Stimulated activated CD4-positive, alpha-beta T cell treated with anti-CD3 and anti-CD28 coated beads, Interleukin-15, amount 100 ng/mL, for 48 hours (primary cell): Measurements from ENCODE around the gene DENND2A.
"Not testable (repeated sequence)": the region's sequence is repeated elsewhere in the genome, so short reads cannot be mapped to it uniquely, and the experiment has no call there.

ENCODE experiments used
- DNase-seq, 2 donors: peaks; one replicate each; pipeline ENCODE4 v3.0.0-alpha.2; 2020; ENCODE audit warnings: low read depth in 2 of 2

DENND2A gene, protein sequence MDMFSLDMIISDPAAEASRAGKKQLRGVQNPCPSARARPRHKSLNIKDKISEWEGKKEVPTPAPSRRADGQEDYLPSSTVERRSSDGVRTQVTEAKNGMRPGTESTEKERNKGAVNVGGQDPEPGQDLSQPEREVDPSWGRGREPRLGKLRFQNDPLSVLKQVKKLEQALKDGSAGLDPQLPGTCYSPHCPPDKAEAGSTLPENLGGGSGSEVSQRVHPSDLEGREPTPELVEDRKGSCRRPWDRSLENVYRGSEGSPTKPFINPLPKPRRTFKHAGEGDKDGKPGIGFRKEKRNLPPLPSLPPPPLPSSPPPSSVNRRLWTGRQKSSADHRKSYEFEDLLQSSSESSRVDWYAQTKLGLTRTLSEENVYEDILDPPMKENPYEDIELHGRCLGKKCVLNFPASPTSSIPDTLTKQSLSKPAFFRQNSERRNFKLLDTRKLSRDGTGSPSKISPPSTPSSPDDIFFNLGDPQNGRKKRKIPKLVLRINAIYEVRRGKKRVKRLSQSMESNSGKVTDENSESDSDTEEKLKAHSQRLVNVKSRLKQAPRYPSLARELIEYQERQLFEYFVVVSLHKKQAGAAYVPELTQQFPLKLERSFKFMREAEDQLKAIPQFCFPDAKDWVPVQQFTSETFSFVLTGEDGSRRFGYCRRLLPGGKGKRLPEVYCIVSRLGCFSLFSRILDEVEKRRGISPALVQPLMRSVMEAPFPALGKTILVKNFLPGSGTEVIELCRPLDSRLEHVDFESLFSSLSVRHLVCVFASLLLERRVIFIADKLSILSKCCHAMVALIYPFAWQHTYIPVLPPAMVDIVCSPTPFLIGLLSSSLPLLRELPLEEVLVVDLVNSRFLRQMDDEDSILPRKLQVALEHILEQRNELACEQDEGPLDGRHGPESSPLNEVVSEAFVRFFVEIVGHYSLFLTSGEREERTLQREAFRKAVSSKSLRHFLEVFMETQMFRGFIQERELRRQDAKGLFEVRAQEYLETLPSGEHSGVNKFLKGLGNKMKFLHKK

DNA sequence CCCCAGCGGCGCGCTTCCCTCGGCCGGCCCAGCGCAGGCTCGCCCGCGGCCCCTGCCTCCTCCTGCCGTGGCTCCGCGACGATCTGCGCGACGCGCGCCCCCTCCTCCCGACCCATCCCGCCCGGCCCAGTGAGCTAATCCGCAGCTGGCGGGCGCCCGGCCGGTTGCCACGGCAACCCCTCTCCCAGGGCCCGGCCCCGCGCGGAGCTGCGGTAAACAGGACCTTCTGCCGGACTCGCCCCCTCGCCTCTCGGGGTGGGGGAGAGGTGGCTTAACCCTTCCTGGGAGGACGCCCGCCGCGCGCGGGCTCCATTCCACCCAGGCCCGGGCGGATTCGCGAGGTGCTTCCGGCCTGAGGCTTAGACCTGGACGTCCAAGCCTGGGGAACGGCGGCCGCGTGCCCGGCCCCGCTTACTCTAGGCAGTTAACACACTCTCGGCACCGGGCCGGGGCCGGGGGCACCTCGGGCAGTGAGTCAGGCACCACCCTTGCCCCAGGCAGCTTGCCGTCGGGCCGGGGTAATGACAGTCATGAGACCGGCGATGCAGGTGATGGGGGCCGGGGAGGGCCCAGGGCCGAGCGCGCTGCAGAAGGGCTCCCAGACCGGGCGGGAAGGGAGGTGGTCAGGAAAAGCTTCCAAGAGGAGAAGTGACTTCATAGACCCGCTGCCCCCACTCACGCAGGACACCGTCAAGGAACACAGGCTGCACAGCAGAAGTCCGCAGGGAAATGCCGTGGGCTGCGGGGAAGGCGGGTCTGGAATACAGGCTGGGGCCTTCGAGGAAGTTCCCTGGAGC is at the start of gene DENND2A:
DENND2A (minus strand) TSS at position 87 of the 797 bp plus-strand sequence. CDS start 38,416 bp downstream, outside the sequence.
- no peak for DNase-seq

DNA sequence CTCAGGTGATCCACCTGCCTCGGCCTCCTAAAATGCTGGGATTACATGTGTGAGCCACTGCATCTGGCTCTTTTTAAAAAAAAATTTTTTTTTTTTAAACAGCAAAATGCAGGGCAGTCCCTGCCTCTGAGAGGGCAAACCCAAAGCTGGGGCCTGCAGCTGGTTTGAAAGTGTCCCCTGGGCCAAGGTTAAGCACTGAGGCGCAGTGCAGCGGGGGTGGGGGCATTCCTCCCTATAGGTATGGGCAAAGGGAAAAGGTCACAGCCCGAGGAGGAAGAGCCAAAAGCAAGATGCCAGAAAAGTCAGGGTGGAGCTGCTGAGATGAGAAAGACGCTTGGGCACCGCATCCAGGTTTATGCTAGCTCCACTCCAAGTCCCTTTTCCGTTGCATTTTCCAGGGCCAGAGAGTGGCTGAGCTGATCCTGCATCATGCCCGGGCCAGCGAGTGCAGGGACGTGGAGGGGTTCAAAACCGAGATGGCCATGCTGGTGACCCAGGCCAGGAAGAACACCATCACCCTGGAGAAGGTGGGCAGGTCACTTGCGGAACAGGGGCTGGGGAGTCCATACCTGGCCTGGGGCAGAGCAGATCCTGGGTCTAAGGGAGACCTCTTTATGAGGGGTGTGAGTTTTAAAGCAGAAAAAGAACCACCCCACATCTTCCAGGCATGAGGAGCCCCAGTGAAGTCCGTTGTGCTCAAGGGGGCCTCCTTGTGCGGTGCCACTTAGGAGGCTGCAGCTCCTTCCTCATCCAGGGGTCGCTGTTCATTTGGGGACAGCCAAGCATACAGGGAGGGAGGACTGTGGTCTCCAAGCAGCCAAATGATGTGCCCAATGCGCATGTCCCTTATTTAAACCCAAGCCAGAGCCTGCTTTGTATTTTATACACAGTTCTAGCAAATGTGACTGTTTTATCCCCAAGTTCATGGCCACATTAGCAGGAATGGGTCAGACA is 48.9 kb upstream of the DENND2A start:
- no peak for DNase-seq

DNA sequence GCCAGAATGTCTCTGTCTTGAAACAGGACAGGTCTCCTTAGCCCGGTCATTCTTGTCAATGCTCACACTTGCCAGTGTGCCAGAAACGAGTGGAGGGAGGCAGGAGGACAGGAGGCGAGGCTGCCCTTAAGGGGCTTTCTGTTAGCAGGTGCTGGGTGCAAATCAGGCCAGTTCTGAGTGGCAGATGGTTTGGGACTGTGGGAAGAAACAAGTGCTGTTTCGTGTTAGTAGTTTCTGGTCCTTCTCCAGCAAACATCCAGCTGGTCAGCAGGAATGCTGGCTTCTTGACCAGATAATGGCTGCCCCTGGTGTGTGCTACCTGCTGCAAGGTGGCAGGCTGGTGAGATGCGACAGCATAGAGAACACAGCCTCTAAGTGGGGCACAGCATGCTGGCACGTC is 47.7 kb upstream of the DENND2A start:
- no peak for DNase-seq

DNA sequence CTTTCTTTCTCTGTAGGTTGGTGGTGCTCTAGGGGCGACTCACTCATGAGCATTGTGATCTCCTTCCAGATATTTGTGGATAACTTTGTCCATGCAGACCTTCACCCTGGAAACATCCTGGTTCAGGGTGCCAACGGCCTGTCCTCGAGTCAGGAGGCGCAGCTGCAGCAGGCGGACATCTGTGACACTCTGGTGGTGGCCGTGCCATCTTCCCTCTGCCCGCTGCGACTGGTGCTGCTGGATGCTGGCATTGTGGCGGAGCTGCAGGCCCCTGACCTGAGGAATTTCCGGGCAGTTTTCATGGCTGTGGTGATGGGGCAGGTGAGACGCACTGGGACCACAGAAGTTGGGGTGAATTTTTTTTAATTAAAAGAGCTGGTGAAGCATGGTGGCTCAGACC is 46.3 kb upstream of the DENND2A start:
- no peak for DNase-seq

DNA sequence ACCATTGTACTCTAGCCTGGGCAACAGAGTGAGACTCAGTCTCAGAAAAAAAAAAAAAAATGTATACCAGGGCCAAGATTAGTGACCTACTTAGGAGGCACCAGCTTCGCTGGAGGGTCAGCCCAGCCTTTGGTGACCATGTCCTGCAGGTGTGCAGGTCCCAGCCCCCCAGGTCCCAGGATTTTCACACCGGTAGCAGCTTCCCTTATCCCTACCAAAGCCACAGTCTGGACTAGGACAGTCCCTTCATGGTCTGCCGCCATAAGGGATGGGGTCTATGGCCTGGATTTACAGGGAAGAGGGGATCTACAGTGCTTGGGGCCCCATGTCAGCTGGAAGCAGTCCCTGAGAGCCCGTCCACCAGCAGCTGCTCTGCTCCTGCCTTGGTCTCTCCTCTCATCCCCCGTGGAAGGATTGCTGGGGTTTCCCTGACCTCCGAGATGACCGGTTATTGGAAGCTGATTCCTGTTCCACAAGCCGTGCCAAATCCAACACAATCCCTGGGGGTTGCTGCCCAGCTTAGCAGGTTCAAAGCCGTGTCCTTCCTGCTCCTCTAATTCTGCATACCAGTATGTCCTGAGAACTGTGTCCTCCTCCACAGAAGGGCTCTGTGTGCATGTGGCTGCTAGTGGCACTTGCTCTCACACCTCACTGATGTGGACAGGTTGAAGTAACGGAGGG is 44.9 kb upstream of the DENND2A start:
- no peak for DNase-seq

DNA sequence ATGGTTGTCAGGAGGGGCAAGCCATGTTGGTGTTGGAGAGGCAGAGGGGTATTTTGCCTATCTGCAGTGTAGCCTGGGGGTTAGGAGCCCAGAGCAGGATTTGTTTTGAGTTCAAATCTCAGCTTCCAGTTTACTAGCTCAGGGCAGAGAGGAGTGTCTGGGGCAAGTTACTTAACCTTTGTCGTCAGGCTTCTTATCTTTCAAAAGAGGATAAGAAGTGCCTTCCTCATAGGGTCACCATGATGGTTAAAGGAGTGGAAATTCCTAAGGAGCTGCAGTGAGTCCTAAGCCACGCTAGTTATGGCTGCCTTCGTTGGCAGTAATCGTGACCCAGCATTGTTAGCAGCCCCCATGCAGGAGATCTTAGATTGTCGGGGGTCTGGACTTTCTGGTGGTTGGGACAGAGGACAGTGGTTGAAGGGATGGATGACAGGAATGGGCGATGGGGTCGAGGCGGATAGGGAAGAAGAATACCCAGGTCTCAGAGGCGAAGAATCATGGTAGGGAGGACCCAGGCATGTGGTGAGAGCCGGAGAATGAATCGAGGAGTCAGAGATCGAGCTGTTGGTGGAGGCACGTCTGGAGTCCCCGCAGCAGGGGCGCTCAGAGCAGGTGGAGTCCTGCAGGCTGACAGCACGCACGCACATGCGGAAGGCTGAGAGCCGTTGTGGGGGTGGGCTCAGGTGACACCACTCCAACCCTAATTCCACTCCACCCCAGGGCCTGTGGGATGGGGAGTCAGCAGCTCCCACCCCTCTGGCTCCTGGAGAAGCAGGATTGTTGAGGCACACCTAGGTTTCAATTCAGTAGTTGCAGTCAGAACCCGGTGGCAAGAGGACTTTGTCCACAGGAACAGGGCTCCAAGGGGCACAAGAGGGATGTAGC is 43.7 kb upstream of the DENND2A start:
- DNase-seq: no peak

DNA sequence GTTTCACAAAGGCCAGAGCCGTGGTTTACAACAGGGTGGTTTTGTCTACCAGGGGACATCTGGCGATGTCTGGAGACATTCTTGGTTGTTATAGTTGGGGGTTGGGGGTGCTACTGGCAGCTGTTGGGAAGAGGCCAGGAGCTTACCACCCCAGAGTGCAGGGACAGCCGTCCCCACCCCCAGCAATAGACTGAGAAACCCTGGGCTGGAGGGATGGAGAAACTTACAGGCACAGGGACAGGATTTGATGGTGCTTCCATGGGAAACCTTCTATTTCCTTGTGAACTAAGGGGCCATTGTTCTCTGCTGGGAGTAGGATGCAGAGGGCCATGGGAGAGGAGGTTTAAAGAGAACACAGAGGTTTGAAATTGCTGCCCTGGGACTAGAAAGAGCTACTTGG is 43.0 kb upstream of the DENND2A start:
- no peak for DNase-seq

DNA sequence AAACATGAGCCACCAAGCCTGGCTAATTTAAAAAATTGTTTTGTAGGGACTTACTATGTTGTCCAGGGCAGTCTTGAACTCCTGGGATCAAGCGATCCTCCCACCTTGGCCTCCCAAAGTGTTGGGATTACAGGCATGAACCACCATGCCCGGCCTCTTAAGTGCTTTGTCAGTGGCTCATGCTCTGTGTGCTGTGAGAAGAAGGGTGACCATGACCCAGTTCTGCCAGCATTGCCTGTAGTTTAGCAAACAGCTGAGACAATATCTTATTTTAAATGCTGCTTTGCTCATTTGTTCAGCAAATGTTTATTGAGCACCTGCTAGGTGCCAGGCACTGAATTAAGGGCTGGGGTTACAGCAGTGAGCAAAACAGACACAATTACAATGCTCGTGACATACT is 41.2 kb upstream of the DENND2A start:
- DNase-seq: no peak

DNA sequence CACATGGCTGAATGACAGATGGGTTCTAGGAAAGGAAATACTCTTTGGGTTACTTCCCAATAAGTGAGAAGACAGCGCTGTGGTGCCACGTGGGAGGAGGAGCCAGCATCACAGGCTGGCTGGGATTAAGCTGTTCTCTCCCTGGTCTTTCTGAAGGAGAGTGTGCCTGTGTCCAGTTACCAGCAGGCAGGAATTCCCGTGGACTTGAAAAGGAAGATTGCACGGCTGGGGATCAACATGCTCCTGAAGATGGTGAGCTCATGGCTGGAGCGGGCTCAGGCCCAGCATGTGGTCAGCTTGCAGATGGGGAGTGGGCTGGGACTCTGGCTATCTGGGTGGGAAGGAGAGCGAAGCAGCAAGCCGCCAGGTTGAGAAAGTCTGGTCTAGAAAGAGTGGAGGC is 40.3 kb upstream of the DENND2A start:
- no peak for DNase-seq

DNA sequence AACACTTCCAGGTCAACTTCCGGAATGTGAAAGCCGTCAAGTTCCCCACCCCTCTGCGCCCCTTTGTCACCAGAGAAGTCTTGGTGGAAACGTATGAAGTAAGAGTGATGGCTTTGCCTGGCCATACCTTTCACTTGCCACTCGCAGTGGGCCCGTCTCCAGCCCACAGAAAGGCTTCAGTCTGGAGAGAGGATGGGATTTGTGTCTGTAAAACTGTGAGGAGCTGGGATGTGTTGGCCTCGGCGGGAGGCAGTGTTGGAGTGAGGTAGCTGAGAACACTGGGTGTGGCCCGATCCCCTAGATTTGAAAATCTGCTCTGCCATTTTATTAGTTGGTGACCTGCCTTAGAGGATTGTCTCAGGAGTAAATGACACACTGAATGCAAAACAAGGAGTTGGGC is 38.6 kb upstream of the DENND2A start:
- DNase-seq: no peak

DNA sequence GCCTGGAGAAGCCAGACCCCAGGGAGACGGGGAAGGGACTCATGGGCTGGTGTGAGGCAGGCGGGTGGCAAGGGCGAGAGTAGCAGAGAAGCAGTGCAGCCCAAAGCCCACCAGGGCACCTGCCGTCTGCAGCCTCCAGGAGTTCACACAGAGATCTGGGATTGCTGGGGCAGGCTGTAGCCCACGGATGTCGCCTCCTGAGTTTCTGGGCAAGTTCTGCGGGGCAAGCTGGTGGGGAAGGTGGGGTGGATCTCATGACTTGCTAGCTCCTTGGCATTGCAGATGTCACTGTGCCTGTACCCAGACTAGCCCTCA is 38.2 kb upstream of the DENND2A start:
- DNase-seq: no peak

DNA sequence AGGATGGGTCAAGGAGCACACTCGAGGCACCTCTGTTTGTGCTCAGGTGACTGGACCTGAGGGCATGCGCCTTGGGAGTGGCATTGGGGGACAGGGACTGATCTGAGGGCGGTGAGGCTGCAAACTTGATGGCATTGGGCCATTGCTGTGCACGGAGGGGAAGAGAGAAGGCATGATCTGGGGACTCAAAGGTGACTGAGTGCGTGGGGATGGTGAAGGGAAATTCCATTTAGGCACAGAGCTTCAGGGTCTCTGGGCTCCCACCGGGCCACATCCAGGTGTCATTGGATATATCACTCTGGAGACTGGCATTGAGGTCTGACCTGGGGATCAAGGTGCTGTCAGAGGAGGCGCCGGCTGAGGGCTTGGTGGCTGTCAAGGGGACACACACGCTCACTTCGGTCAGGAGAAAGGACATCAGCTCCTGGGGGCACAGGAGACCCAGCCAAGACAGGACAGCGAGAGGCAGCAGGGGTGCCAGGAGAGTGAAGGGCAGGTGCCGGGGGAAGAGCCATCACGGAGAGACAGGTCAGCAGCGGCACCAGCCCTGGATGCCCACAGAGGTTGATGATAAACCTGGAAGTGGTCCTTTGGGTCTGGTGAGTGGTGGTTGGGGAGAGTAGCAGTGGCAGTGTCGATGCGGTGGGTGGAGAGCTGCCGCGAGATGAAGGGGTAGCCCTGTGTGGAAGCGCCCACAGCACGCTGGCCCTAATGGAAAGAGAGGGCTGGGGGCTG is 37.6 kb upstream of the DENND2A start:
- no peak for DNase-seq

DNA sequence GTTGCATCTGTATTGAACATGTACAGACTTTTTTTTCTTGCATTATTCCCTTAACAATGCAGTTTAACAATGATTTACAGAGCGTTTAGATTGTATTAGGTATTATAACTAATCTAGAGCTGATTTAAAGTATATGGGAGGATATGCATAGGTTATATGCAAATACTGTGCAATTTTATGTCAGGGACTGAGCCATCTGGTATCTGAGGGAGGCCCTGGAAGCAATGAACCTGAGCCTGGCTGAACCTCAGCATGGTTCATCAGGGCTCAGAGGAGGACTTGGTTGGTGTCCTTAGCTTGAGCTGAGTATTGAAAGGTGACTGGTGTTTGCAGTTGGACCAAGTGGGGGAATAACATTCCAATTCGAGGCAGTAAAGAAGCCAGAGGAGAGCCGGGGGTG is 36.9 kb upstream of the DENND2A start:
- no peak for DNase-seq

DNA sequence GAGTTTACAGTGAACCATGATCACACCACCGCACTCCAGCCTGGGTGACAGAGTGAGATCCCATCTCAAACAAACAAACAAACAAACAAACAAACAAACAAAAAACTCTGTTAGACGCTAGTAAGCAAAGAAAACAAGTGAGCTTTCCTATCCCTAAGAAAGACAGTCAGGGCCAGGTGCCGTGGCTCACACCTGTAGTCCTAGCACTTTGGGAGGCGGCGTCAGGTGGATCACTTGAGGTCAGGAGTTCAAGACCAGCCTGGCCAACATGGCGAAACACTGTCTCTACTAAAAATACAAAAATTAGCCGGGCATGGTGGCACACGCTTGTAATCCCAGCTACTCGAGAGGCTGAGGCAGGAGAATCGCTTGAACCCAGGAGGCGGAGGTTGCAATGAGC is 36.3 kb upstream of the DENND2A start:
- not testable (repeated sequence) for DNase-seq

DNA sequence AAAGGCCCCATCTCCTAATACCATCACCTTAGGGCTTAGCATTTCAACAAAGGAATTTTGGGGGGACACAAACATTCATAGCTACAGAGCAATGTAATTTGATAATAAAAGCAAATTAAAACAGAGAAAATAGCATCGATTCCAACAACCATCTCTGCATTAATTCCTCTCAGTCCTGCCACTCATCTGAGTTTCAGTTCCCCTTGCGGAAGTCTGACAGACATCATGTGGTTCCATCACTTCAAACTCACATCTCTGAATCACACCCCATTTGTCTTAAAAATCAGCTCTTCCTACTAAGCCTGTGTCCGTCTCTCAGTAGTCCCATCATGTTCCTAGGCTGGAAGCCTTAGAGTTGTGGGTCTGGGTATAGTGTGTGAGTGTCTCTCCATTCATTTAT is 35.7 kb upstream of the DENND2A start:
- DNase-seq: no peak

DNA sequence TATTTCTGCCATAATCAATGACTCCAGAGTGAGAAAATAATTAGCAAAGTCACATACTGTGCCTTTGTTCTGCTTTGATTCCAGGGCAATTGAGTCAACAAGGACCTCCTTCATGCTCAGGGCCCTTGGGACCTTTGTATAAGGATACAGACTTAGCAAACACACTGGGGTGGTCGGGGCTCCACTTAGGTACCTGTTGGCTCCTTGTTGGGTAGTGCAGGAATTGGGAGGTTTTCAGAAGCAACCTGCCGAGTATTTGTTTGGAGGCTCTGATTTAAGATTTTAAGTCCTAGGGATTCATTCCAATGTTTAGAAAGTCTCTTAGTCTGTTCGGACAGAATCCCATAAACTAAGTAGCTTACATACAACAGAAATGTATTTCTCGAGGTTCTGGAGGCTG is 35.1 kb upstream of the DENND2A start:
- DNase-seq: no peak

DNA sequence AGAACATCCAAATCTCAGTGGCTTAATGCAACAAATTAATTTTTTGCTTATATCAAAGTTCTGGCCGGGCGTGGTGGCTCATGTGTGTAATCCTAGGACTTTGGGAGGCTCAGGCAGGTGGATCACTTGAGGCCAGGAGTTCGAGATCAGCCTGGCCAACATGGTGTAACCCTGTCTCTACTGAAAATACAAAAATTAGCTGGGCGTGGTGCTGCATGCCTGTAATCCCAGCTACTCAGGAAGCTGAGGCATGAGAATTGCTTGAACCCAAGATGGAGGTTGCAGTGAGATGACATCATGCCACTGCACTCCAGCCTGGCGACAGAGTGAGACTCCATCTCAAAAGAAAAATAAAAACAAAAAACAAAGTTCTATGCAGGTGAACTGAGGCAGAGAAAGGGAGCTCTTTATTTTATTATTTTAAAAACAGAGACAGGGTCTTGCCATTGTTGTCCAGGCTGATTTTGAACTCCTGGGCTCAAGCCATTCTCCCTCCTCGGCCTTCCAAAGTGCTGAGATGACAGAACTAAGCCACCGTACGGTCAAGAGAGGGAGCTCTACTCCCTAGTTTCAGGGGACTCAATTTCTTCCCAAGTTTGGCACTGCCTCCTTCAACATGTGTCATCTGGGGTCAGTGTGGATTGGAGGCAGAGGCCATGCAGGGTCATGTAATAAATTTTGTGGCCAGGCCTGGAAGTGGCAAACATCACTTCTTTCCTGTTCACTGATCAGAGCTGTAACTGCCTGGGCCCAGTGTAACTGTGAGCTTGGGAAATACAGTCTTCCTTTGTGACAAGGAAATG is 34.5 kb upstream of the DENND2A start:
- DNase-seq: no peak

DNA sequence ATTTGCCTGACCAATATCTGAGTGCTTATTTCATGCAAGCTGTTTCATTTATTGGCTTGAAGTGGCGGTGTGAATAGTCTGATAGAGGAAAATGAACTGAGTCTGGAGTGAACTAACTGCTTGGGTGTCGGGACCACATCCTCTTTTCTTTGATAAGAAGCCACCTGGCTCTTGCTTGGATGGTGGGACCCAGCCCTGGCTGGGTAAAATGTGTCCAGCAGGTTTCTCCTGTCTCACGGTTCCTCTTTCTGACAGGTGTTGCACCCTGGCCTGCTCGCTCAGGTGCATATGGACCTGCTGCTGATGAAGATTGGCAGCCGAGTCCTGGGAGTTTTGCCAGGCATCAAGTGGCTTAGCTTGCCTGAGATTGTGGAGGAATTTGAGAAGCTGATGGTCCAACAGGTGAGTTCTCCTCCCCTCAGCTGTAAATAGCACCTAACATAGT is 33.8 kb upstream of the DENND2A start:
- no peak for DNase-seq
